ENCODE results near the gene IFI35. TPM values are rescaled to one million over a fixed set of nuclear protein-coding genes. Genes with fewer than 3 reads are reported as not detected.
"Not testable (repeated sequence)": the region's sequence is repeated elsewhere in the genome, so short reads cannot be mapped to it uniquely, and the experiment has no call there.

The IFI35 gene
- total RNA-seq, 2 experiments from 2014 or later, result 33.4 to 35.8 TPM

DNA sequence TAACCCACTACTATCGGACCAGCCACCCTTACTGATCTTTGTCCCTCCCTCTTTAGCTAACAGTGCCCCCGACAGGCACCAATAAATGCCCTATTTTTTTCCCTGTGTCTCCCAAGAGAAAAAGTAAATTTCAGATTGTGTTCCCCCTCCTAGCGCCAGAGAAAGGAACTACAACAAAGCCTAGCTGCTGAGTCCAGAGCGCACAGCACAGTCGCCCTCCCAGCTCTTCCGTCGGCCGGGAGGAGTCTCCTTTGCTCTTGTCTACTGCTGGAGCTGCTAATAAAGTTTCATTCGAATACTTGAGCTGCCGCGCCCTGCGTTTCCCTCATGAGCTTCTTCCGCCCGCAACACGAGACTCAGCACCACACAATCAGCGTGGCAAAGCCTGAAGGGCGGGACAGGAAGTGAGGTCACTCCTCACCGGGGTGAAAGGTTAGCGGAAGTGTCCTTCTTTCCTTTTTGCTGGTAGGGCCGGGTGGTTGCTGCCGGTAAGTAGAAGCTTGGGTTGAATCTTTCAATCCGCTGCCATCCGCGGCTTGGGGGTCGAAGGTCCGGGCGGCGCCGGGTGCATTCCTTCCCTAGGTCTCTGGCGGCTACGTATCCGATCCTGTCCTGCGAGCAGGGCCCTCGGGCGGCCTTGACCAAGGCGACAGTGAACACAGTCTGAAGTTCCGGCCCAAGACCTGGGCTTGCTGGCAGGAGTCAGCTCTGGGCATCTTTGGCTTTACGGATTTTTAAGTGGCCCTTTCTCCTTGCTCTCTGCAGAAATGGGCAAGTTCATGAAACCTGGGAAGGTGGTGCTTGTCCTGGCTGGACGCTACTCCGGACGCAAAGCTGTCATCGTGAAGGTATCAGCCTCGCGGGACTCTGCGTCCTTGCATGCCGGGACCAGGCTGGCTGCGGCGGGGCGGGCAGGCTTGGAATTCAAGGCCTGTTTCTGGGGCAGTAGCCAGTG, 8.3 kb upstream of the IFI35 start, which contains the start of gene RPL27:
Gene RPL27, plus strand, starts transcription at position 436 of the 955 bp plus-strand sequence. Its CDS starts 332 bp downstream, at position 768.
- Mint-ChIP-seq H3K27ac (peak within 1 kb of the TSS; percentile 99), H3K27me3 (no peaks in the 10 kb centered on the region), H3K36me3 (ENCODE audit: low read depth) (peaks cover 47% of the 10 kb centered on the region), H3K9me3 (no peaks in the 10 kb centered on the region), H3K4me1 (ENCODE audit: low read depth) (peaks cover 25% of the 10 kb centered on the region), H3K4me3 (peak within 1 kb of the TSS; percentile 96)
- TF ChIP-seq, protein P1, sequence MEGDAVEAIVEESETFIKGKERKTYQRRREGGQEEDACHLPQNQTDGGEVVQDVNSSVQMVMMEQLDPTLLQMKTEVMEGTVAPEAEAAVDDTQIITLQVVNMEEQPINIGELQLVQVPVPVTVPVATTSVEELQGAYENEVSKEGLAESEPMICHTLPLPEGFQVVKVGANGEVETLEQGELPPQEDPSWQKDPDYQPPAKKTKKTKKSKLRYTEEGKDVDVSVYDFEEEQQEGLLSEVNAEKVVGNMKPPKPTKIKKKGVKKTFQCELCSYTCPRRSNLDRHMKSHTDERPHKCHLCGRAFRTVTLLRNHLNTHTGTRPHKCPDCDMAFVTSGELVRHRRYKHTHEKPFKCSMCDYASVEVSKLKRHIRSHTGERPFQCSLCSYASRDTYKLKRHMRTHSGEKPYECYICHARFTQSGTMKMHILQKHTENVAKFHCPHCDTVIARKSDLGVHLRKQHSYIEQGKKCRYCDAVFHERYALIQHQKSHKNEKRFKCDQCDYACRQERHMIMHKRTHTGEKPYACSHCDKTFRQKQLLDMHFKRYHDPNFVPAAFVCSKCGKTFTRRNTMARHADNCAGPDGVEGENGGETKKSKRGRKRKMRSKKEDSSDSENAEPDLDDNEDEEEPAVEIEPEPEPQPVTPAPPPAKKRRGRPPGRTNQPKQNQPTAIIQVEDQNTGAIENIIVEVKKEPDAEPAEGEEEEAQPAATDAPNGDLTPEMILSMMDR (IDR thresholded peaks at IDR 0.05), result peak; percentile 85
- ATAC-seq (peak; percentile 97), DNase-seq (peak; percentile 99)
- POLR2A ChIA-PET, result interaction anchor here (0.6 to 3.2 kb wide), 31 partner anchors 9 to 363 kb away, joined by 3 to 36 read pairs (median 4); partner anchors contain the start of genes AARSD1, BECN1, BRCA1 and IFI35
- CTCF ChIA-PET, result interaction anchor here (0.6 to 2.6 kb wide), 29 partner anchors 9 to 420 kb away, joined by 3 to 21 read pairs (median 4); partner anchors contain the start of genes AARSD1, BECN1, IFI35 and PSMC3IP
- intact Hi-C loops (cut with micrococcal nuclease), result loop anchor here (10.0 kb wide), 1 partner anchor 153 kb away; the partner anchor contains the start of gene AOC2

DNA sequence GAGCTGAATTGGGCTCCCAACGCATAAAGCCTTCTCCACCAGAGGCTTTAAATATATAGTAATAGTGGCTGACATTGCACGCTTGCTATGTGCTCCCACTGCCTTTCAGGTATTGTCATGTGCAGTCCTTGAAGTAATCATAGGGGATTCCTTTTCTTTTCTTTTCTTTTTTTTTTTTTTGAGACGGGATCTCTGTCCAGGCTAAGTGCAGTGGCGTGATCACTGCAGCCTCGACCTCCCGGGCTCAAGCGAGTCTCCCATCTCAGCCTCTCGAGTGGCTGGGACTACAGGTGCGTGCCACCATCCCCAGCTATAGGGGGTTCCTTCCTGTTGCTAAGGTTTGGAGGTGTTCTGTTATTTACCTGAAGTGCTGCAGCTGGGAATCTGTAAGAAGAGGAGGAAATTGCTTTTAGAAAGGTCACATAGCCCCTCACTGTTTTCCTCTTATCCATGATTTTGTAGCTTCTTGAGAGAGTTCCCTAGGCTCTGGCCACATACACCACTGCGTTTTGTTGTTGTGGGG, 7.5 kb upstream of the IFI35 start:
- peaks cover 49% of the 10 kb centered on the region for H3K36me3 Mint-ChIP-seq (ENCODE audit: low read depth)

DNA sequence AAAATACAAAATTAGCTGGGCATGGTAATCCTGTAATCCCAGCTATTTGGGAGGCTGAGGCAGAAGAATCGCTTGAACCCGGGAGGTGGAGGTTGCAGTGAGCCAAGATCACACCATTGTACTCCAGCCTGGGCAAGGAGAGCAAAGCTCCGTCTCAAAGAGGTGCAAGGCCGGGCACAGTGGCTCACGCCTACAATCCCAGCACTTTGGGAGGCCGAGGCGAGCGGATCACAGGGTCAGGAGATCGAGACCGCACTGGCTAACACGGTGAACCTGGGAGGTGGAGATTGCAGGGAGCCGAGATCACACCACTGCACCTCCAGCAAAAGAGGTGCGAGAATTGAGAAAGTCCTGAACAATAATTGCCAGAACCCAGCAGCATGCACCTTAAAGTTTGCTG, 5.7 kb upstream of the IFI35 start:
- Mint-ChIP-seq H3K27ac (peak overlapping the region; percentile 72), H3K4me3 (peak overlapping the region; percentile 29), H3K4me1 (ENCODE audit: low read depth) (peaks cover 33% of the 10 kb centered on the region), H3K36me3 (ENCODE audit: low read depth) (peaks cover 53% of the 10 kb centered on the region)
- H3K9me3 Mint-ChIP-seq; H3K27me3 Mint-ChIP-seq; intact Hi-C loops (cut with micrococcal nuclease); ATAC-seq; DNase-seq: not testable (repeated sequence)
- ChIA-PET CTCF (interaction anchor here (1.1 kb wide), 1 partner anchor 20 kb away, joined by 3 read pairs; no protein-coding TSS in a partner anchor), POLR2A (interaction anchor here (1.4 to 3.5 kb wide), 5 partner anchors 10 to 208 kb away, joined by 3 to 14 read pairs (median 7); partner anchors contain the start of gene VAT1)

More for the DNA sequence above, 7.5 kb upstream of the IFI35 start:
- CTCF ChIA-PET, result interaction anchor here (0.9 to 2.6 kb wide), 9 partner anchors 8 to 421 kb away, joined by 3 to 21 read pairs (median 10); partner anchors contain the start of genes BECN1, IFI35 and PSMC3IP
- H3K27ac Mint-ChIP-seq, result peak overlapping the region; percentile 99
- intact Hi-C loops (cut with micrococcal nuclease), result loop anchor here (10.0 kb wide), 1 partner anchor 154 kb away; the partner anchor contains the start of gene AOC2
- POLR2A ChIA-PET, result interaction anchor here (0.6 to 3.2 kb wide), 19 partner anchors 8 to 437 kb away, joined by 3 to 36 read pairs (median 9); partner anchors contain the start of genes AARSD1, BECN1, BRCA1 and IFI35
- no peaks in the 10 kb centered on the region for H3K9me3 Mint-ChIP-seq
- ATAC-seq (no peak), DNase-seq (no peak)
- peak overlapping the region; percentile 96 for H3K4me3 Mint-ChIP-seq
- no peaks in the 10 kb centered on the region for H3K27me3 Mint-ChIP-seq
- H3K4me1 Mint-ChIP-seq (ENCODE audit: low read depth), result peaks cover 29% of the 10 kb centered on the region
- TF ChIP-seq, protein P1 (IDR thresholded peaks at IDR 0.05), result no peak

DNA sequence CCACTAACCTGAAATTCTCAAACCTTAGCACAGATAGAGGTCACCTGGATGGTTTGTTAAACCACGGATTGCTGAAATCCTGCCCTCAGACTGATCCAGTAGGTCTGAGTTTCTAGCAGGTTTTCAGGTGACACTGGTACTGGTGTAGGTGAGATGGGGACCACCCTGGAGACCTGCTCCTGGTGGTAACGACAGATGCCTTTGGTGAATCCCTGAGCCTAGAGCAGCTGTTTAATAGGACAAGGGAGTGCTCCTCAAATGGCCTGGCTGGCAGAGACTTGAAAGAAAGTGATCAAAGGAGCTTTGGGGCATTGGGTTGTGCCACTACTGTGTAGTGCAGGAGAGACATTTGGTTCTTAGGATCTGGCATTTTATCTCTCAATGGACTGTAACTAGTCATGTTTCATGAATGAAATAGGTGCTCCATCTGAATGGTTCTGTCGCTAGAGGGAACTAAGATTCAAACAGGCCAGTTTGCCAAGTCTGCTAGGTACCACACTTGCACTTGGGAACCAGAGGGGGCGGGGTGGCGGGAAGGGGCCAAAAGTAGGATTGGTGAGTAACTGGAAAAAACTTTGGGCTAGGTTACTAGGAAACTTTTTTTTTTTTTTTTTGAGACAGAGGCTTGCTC, 2.9 kb upstream of the IFI35 start:
- H3K36me3 Mint-ChIP-seq (ENCODE audit: low read depth), result peaks cover 56% of the 10 kb centered on the region
- POLR2A ChIA-PET, result interaction anchor here (3.5 kb wide), 1 partner anchor 11 kb away, joined by 13 read pairs; no protein-coding TSS in a partner anchor

More for the DNA sequence above, 2.9 kb upstream of the IFI35 start:
- TF ChIP-seq, protein P1 (IDR thresholded peaks at IDR 0.05), result no peak
- intact Hi-C loops (cut with micrococcal nuclease), result no loop called here
- Mint-ChIP-seq H3K27ac (peak overlapping the region; percentile 67), H3K9me3 (no peaks in the 10 kb centered on the region), H3K27me3 (no peaks in the 10 kb centered on the region), H3K4me3 (no peak overlapping the region), H3K4me1 (ENCODE audit: low read depth) (peaks cover 26% of the 10 kb centered on the region)
- CTCF ChIA-PET, result no interaction called here
- DNase-seq (no peak), ATAC-seq (no peak)

Measured in activated CD8-positive, alpha-beta T cell treated with anti-CD3 and anti-CD28 coated beads for 36 hours (primary cell).